HG03196 (cell line): ENCODE results near the gene CES2.

Source experiments
- ATAC-seq: cut with Tn5 transposase; IDR thresholded peaks from one replicate; pipeline ENCODE4 v1.9.1; 2021; ENCODE audit not compliant: unreplicated experiment

Gene CES2

GRCh38 chr16:66918355-66918754, 17.0 kb upstream of the CES2 start:
- ATAC-seq: no peak

- no peak for ATAC-seq
Measured at GRCh38 chr16:66918803-66919568, 16.3 kb upstream of the CES2 start, which contains the start of gene CDH16. Gene CDH16, minus strand, starts transcription at chr16:66918885. Its CDS starts 820 bp downstream, at chr16:66918065.

- ATAC-seq: no peak
Measured at GRCh38 chr16:66919569-66920298, 15.6 kb upstream of the CES2 start.

GRCh38 chr16:66920299-66920590, 15.1 kb upstream of the CES2 start:
- ATAC-seq: no peak

- no peak for ATAC-seq
Measured at GRCh38 chr16:66920924-66921680, 14.2 kb upstream of the CES2 start.

- no peak for ATAC-seq
Measured at GRCh38 chr16:66921729-66922450, 13.4 kb upstream of the CES2 start.

- ATAC-seq: no peak
Measured at GRCh38 chr16:66923247-66923731, 12.0 kb upstream of the CES2 start.

GRCh38 chr16:66923866-66924265, 11.4 kb upstream of the CES2 start:
- ATAC-seq: no peak

- ATAC-seq: no peak
Measured at GRCh38 chr16:66924527-66925321, 10.6 kb upstream of the CES2 start.

- no peak for ATAC-seq
Measured at GRCh38 chr16:66925322-66925840, 9.9 kb upstream of the CES2 start, which contains the start of gene RRAD. Gene RRAD, minus strand, starts transcription at chr16:66925535. Its CDS starts 356 bp downstream, at chr16:66925179.

GRCh38 chr16:66926171-66926947, 9.0 kb upstream of the CES2 start:
- ATAC-seq: no peak

- ATAC-seq: no peak
Measured at GRCh38 chr16:66926961-66927436, 8.3 kb upstream of the CES2 start.

GRCh38 chr16:66927918-66928649, 7.2 kb upstream of the CES2 start:
- no peak for ATAC-seq

GRCh38 chr16:66928702-66929388, 6.5 kb upstream of the CES2 start:
- ATAC-seq: no peak

- ATAC-seq: no peak
Measured at GRCh38 chr16:66930189-66930588, 5.1 kb upstream of the CES2 start.

- ATAC-seq: no peak
Measured at GRCh38 chr16:66931665-66932064, 3.7 kb upstream of the CES2 start.

GRCh38 chr16:66932076-66932475, 3.2 kb upstream of the CES2 start:
- no peak for ATAC-seq

GRCh38 chr16:66933776-66934137, 1.6 kb upstream of the CES2 start:
- peak; percentile 9 for ATAC-seq
